GM23338 (cell line): ENCODE data around the gene TRPM3. TPM values are rescaled to one million over a fixed set of nuclear protein-coding genes. Genes with fewer than 3 reads are reported as not detected.

ENCODE experiments used
- ATAC-seq: fragments of 200-7000 bp; cut with Tn5 transposase; 3 replicates; pipeline ENCODE4 v1.9.1; 2020
- DNase-seq: peaks from one replicate; pipeline ENCODE4 v3.0.0-alpha.2; 2015; ENCODE audit warnings: low spot score
- H2AFZ ChIP-seq: fragments of 200-600 bp; sonication (generic); 2 replicates; pipeline ENCODE4 v1.8.0; 2016; ENCODE audit warnings: antibody characterized with exemption, mild to moderate bottlenecking, moderate library complexity
- H3F3A ChIP-seq: fragments of 200-600 bp; sonication (generic); replicated peaks from 2 replicates; pipeline ENCODE4 v1.8.0; 2017; ENCODE audit warnings: antibody characterized with exemption, mixed run types, low read depth
- H3K27ac ChIP-seq: fragments of 200-600 bp; sonication (generic); 2 replicates; pipeline ENCODE4 v1.6.1; 2016; ENCODE audit warnings: low read depth
- H3K27me3 ChIP-seq: fragments of 200-600 bp; sonication (generic); 2 replicates; pipeline ENCODE4 v1.8.0; 2016; ENCODE audit warnings: mild to moderate bottlenecking, mixed run types, moderate library complexity; ENCODE audit not compliant: insufficient read depth
- H3K36me3 ChIP-seq: fragments of 200-600 bp; sonication (generic); 2 replicates; pipeline ENCODE4 v1.8.0; 2016; ENCODE audit warnings: mild to moderate bottlenecking; ENCODE audit not compliant: insufficient read depth
- H3K4me1 ChIP-seq: fragments of 200-600 bp; sonication (generic); 2 replicates; pipeline ENCODE4 v1.8.0; 2016; ENCODE audit warnings: mild to moderate bottlenecking, moderate library complexity; ENCODE audit not compliant: insufficient read depth
- H3K4me2 ChIP-seq: fragments of 200-600 bp; sonication (generic); 2 replicates; pipeline ENCODE4 v1.7.1; 2017; ENCODE audit warnings: mixed run types
- H3K4me3 ChIP-seq: fragments of 200-600 bp; sonication (generic); 2 replicates; pipeline ENCODE4 v1.6.1; 2016; ENCODE audit warnings: mixed run types
- H3K79me2 ChIP-seq: fragments of 200-600 bp; sonication (generic); replicated peaks from 2 replicates; pipeline ENCODE4 v1.8.0; 2017; ENCODE audit warnings: mild to moderate bottlenecking; ENCODE audit not compliant: insufficient read depth
- H3K9me2 ChIP-seq: fragments of 200-600 bp; sonication (generic); 2 replicates; pipeline ENCODE4 v1.8.0; 2017; ENCODE audit not compliant: insufficient read depth
- H4K20me1 ChIP-seq: fragments of 200-600 bp; sonication (generic); replicated peaks from 2 replicates; pipeline ENCODE4 v1.8.0; 2017; ENCODE audit warnings: mild to moderate bottlenecking; ENCODE audit not compliant: insufficient read depth
- H3K27ac Mint-ChIP-seq: 2 replicates; pipeline ENCODE4 v1.8.0; 2020; ENCODE audit warnings: inconsistent platforms, mild to moderate bottlenecking, moderate library complexity, mixed read lengths
- H3K27me3 Mint-ChIP-seq: 3 replicates; pipeline ENCODE4 v1.8.0; 2022; ENCODE audit warnings: low read depth, mild to moderate bottlenecking, moderate library complexity, mixed read lengths, inconsistent platforms; ENCODE audit not compliant: insufficient read depth, poor library complexity
- H3K36me3 Mint-ChIP-seq: 3 replicates; pipeline ENCODE4 v1.8.0; 2021; ENCODE audit warnings: low read depth, mild to moderate bottlenecking, inconsistent platforms, moderate library complexity, mixed read lengths
- H3K4me1 Mint-ChIP-seq: 3 replicates; pipeline ENCODE4 v1.8.0; 2020; ENCODE audit warnings: mild to moderate bottlenecking, inconsistent platforms, mixed read lengths
- H3K4me3 Mint-ChIP-seq: 3 replicates; pipeline ENCODE4 v1.8.0; 2021; ENCODE audit warnings: moderate library complexity, mild to moderate bottlenecking, inconsistent platforms, mixed read lengths
- H3K9me3 Mint-ChIP-seq: 3 replicates; pipeline ENCODE4 v1.8.0; 2020; ENCODE audit warnings: moderate library complexity, mild to moderate bottlenecking, inconsistent platforms, mixed read lengths
- POLR2AphosphoS5 ChIP-seq: IDR thresholded peaks from 2 replicates; pipeline ENCODE4 v1.6.1; 2016; ENCODE audit warnings: antibody characterized with exemption, low read depth
- STAT1 ChIP-seq: IDR thresholded peaks from one replicate; pipeline ENCODE4 v1.6.1; 2016; ENCODE audit warnings: antibody characterized with exemption; ENCODE audit not compliant: unreplicated experiment
- ZNF114 ChIP-seq: fragments of 250-450 bp; sonication (Bioruptor Pico); IDR thresholded peaks from 2 replicates; pipeline ENCODE4 v1.5.0; 2020; ENCODE audit warnings: mild to moderate bottlenecking, moderate library complexity
- polyA plus RNA-seq: library from polyadenylated mRNA; unstranded; fragments of >200 nt; fragmentation: Nextera tagmentation; extraction: Ambion mirVana; gene quantifications from 2 replicates; pipeline ENCODE4 v1.2.1, GENCODE V29; 2016
- total RNA-seq: library from RNA; depleted of rRNA; stranded (reverse); fragments of >200 nt; shearing (Covaris generic); gene quantifications from 2 replicates; pipeline ENCODE4 v1.2.3, GENCODE V29; 2014
- TF ChIP-seq, protein P1 (sequence below): fragments of 250-450 bp; sonication (Bioruptor Pico); IDR thresholded peaks from 2 replicates; pipeline ENCODE4 v1.5.0; 2020; ENCODE audit warnings: mild to moderate bottlenecking, moderate library complexity

Gene TRPM3
- total and polyA plus RNA-seq, 2 experiments from 2014 or later, result 2.8 to 8.2 TPM

DNA sequence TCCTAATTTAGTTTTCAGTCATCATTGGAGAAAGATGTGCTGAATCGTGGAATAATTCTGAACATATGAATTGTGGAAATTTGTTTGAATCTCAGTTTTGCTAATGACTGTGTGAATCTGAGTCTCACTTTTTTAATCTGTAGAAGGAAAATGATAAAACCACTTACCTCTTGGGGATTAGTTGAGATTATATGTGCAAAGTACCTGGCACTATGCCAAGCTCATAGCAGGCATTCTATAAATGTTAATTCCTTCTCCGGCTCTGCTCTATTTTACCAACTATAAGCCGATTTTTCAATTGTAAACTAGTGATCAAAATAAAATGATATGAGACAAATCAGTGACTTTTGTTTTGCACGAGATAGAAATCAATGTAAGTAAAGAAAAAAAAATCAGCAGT, 290.8 kb downstream of the TRPM3 start (continued):
- TF ChIP-seq, protein P1, sequence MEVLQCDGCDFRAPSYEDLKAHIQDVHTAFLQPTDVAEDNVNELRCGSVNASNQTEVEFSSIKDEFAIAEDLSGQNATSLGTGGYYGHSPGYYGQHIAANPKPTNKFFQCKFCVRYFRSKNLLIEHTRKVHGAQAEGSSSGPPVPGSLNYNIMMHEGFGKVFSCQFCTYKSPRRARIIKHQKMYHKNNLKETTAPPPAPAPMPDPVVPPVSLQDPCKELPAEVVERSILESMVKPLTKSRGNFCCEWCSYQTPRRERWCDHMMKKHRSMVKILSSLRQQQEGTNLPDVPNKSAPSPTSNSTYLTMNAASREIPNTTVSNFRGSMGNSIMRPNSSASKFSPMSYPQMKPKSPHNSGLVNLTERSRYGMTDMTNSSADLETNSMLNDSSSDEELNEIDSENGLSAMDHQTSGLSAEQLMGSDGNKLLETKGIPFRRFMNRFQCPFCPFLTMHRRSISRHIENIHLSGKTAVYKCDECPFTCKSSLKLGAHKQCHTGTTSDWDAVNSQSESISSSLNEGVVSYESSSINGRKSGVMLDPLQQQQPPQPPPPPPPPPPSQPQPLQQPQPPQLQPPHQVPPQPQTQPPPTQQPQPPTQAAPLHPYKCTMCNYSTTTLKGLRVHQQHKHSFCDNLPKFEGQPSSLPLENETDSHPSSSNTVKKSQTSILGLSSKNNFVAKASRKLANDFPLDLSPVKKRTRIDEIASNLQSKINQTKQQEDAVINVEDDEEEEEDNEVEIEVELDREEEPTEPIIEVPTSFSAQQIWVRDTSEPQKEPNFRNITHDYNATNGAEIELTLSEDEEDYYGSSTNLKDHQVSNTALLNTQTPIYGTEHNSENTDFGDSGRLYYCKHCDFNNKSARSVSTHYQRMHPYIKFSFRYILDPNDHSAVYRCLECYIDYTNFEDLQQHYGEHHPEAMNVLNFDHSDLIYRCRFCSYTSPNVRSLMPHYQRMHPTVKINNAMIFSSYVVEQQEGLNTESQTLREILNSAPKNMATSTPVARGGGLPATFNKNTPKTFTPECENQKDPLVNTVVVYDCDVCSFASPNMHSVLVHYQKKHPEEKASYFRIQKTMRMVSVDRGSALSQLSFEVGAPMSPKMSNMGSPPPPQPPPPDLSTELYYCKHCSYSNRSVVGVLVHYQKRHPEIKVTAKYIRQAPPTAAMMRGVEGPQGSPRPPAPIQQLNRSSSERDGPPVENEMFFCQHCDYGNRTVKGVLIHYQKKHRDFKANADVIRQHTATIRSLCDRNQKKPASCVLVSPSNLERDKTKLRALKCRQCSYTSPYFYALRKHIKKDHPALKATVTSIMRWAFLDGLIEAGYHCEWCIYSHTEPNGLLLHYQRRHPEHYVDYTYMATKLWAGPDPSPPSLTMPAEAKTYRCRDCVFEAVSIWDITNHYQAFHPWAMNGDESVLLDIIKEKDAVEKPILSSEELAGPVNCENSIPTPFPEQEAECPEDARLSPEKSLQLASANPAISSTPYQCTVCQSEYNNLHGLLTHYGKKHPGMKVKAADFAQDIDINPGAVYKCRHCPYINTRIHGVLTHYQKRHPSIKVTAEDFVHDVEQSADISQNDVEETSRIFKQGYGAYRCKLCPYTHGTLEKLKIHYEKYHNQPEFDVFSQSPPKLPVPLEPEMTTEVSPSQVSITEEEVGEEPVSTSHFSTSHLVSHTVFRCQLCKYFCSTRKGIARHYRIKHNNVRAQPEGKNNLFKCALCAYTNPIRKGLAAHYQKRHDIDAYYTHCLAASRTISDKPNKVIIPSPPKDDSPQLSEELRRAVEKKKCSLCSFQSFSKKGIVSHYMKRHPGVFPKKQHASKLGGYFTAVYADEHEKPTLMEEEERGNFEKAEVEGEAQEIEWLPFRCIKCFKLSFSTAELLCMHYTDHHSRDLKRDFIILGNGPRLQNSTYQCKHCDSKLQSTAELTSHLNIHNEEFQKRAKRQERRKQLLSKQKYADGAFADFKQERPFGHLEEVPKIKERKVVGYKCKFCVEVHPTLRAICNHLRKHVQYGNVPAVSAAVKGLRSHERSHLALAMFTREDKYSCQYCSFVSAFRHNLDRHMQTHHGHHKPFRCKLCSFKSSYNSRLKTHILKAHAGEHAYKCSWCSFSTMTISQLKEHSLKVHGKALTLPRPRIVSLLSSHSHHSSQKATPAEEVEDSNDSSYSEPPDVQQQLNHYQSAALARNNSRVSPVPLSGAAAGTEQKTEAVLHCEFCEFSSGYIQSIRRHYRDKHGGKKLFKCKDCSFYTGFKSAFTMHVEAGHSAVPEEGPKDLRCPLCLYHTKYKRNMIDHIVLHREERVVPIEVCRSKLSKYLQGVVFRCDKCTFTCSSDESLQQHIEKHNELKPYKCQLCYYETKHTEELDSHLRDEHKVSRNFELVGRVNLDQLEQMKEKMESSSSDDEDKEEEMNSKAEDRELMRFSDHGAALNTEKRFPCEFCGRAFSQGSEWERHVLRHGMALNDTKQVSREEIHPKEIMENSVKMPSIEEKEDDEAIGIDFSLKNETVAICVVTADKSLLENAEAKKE (CRISPR knock-in tag), result no peak
- TF ChIP-seq ZNF114 (CRISPR knock-in tag) (no peak), STAT1 (no peak)

DNA sequence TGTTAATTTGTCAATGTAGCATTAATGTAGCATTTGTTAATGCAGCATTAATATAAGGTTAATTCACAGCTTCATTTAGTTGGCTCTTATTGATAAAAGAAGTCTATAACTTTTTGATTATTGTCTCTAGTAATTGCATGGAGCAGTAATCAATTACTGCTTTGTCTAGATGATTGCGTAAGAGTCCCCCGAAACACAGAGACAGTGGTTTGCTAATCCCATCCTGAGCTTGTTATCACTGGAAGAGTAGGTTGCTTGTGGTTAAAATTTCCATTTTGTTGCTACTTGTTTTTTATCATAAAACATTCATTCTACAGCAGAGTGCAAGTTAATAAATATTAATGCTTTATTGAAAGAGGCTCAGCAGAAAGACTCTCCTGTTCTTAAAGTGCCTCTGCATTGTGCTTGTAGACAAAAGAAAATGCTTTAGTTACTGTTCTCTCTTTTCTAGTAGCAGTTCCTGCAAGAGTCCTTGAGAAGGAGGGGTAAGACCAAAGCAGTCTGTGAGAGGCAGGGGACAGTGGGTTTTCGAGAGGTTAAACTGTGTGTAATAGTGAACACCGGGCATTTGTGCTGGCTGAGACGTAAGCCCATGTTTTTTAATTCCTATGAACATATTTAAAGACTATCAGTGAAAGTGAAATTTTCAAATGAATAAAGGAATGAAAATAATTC, 291.7 kb downstream of the TRPM3 start:
- Mint-ChIP-seq H3K9me3 (no peaks in the 10 kb centered on the region), H3K27me3 (peaks cover 2% of the 10 kb centered on the region), H3K4me3 (no peak overlapping the region), H3K36me3 (no peaks in the 10 kb centered on the region), H3K27ac (peak overlapping the region; percentile 78), H3K4me1 (peaks cover 13% of the 10 kb centered on the region; the same call in 2 of the 3 replicates)
- no peaks in the 10 kb centered on the region for H3K36me3 ChIP-seq
- H3K4me3 ChIP-seq, result no peak overlapping the region
- ATAC-seq, result peak; percentile 57
- DNase-seq, result no peak
- peaks cover 5% of the 10 kb centered on the region; the same call in 1 of the 2 replicates for H3K4me1 ChIP-seq
- H3F3A ChIP-seq, result no peaks in the 10 kb centered on the region
- H3K27ac ChIP-seq, result no peak overlapping the region
- no peaks in the 10 kb centered on the region for H3K9me2 ChIP-seq
- no peak overlapping the region for H2AFZ ChIP-seq
- H4K20me1 ChIP-seq, result no peaks in the 10 kb centered on the region
- no peak for TF ChIP-seq POLR2AphosphoS5
- TF ChIP-seq, protein P1 (CRISPR knock-in tag), result no peak
- H3K4me2 ChIP-seq, result no peak overlapping the region
- H3K79me2 ChIP-seq, result no peaks in the 10 kb centered on the region
- no peaks in the 10 kb centered on the region for H3K27me3 ChIP-seq
